ENCODE data around the gene AGR2.
"Not testable (repeated sequence)": the region's sequence is repeated elsewhere in the genome, so short reads cannot be mapped to it uniquely, and the experiment has no call there.

Gene AGR2

DNA sequence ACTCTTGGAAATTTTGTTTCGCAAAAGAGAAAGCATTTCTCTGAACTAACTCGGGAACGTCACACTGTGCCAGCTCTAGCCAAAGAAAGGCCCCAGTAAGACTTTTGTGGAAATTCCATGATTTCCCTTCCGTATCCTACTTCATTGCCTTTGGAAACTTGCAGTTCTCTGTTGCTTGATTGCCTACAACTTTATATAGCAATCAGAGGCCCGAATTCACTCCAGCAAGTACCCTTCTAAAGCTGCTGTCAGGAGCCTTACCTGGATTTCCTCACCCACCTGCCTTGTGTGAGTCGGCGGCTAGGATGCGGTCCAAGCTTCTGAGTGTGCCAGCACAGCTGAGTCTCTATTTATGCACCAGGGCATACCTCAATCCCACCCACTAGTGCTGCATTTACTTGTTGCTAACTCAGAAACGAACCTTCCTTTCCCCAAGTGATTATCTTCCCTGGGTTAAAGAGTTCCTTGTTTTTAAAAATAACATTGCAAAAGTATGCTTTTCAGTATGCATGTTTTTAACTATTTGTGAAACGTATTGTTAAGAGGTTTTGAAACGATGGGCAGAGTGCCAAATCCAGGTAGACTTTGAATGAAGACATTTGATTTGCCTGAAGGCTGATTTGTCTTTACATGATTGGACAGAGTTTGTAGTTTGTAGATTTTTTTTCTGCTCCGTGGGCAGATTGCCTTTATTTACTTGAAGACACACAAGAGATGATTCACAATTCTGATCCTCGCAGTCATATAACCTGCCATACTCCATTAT lies at the start of gene AGR2:
Gene AGR2 (minus strand): TSS at position 326 of the 766 bp plus-strand sequence. CDS start 3,203 bp downstream, outside the sequence.
- DNase-seq (ENCODE audit: low read depth) = no peak

DNA sequence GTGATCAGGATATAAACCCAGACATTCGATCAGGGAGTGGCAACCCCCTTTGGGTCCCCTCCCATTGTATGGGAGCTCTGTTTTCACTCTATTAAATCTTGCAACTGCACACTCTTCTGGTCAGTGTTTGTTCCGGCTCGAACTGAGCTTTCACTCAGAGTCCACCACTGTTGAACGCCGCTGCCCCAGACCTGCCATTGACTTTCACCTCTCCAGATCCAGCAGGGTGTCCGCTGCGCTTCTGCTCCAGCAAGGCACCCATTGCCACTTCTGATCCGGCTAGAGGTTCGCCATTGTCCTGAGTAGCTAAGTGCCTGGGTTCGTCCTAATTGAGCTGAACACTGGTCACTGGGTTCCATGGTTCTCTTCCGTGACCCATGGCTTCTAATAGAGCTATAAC lies 48.4 kb upstream of the AGR2 start:
- not testable (repeated sequence) for DNase-seq (ENCODE audit: low read depth)

GRCh38 chr7:16851829-16852228 lies 47.0 kb upstream of the AGR2 start:
- DNase-seq (ENCODE audit: low read depth) = no peak

- no peak for DNase-seq (ENCODE audit: low read depth)
These were observed 46.0 kb upstream of the AGR2 start for GRCh38 chr7:16850614-16851466.

DNA sequence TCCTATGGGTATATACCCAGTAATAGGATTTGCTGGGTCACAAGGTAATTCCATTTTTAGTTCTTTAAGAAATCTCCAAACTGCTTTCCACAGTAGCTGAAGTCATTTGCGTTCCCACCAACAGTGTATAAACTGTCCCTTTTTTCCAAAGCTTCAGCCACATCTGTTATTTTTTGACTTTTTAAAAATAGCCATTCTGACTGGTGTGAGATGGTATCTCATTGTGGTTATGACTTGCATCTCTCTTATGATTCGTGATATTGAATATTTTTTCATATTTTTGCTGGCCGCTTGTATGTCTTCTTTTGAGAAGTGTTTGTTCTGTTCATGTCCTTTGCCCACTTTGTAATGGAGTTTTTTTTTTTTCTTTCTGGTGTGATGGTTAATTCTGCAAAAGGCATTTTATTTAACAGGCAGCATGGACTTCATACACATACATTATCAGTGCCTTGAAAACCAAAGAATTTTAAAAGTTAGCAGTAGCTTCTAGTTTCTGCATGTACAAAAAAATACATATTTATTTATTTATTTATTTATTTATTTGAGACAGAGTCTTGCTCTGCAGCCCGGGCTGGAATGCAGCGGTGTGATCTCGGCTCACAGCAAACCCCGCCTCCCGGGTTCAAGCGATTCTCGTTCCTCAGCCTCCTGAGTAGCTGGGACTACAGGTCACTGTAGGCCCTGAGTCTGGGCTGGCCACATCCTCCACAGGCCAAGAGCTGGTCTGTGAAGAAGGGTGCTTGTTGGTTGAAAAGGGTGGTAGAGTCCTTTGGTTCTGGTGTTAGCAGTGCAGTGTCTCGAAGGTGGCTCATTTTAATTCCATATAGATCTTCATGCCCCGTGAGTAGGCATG lies 44.7 kb upstream of the AGR2 start:
- peak; percentile 14 for DNase-seq (ENCODE audit: low read depth)

DNA sequence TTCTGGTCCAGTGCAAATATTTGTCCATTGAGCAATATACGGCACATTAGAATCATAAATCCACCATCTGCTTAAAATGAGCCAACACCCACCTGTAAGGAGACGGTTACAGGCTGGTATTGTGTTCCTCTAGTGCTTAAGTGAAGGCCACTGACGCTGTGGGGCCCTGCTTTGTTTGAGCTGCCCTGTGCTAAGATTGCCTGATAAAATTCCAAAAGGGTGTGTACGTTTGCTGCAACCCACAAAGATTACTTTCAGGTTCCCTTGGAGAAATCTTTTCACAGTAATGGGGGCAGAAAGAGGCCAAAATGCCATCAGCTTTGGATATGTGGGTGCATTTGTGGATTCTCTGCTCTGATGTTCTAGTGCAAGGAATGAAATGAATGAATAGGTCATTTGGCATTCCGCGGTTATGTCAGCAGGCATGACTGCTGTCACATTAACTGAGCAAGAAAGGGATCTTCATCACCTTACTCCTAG lies 42.6 kb upstream of the AGR2 start:
- peak; percentile 98 for DNase-seq (ENCODE audit: low read depth)

- peak; percentile 41 for DNase-seq (ENCODE audit: low read depth)
These were observed 41.9 kb upstream of the AGR2 start for GRCh38 chr7:16846601-16847165.

- DNase-seq (ENCODE audit: low read depth) = no peak
These were observed 40.9 kb upstream of the AGR2 start for GRCh38 chr7:16845746-16846145.

DNA sequence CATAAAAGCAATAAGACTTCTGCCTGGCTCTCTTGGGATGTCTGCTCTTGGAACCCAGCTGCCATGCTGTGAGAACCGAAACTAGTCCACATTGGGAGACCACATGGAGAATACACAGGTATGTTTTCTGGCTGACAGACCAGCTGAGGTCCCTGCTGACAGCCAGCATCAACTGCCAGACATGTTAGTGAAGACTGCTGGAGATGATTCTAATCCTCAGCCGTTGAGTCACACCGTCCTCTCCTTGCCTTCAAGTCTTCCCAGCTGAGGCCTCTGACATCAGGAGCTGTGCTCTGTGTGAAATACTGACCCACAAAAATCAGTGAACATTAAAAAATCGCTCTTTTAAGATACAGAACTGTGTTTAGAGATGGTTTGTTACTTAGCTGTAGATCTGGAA lies 36.9 kb upstream of the AGR2 start:
- DNase-seq (ENCODE audit: low read depth) = peak; percentile 91

- no peak for DNase-seq (ENCODE audit: low read depth)
These were observed 35.3 kb upstream of the AGR2 start for GRCh38 chr7:16840094-16840493.

DNA sequence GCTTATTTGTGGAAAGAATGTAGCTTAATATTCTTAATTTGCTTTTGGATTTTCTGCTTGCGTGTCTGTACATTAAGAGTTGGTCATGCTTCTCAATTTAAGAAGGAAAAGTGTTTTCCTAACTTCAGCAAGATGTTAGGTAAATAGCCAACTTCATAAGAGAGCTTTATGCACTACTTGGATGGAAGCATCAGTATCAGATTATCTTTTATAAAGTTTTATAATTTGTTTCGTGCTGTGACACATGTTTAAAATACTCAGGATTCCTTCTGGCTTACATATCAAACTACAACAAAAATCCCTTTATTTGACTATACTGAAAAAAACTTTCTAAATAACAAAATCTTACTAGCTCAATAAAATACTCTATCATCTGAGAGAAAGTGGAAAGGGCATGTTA lies 34.8 kb upstream of the AGR2 start:
- no peak for DNase-seq (ENCODE audit: low read depth)

GRCh38 chr7:16838891-16839290 lies 34.1 kb upstream of the AGR2 start:
- DNase-seq (ENCODE audit: low read depth) = no peak

GRCh38 chr7:16838386-16838785 lies 33.6 kb upstream of the AGR2 start:
- peak; percentile 42 for DNase-seq (ENCODE audit: low read depth)

DNA sequence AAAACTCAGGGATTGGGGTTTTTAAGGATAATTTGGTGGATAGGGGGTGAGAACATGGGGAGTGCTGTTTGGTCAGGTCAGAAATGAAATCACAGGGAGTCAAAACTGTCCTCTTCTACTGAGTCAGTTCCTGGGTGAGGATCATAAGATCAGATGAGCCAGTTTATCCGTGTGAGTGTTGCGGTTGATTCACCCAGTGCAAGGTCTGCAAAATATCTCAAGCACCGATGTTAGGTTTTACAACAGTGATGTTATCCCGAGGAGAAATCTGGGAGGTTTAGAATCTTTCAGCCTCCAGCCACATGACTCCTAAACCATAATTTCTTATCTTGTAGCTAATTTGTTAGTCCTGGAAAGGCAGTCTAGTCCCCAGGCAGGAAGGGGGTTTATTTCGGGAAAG lies 31.7 kb upstream of the AGR2 start:
- peak; percentile 93 for DNase-seq (ENCODE audit: low read depth)

DNA sequence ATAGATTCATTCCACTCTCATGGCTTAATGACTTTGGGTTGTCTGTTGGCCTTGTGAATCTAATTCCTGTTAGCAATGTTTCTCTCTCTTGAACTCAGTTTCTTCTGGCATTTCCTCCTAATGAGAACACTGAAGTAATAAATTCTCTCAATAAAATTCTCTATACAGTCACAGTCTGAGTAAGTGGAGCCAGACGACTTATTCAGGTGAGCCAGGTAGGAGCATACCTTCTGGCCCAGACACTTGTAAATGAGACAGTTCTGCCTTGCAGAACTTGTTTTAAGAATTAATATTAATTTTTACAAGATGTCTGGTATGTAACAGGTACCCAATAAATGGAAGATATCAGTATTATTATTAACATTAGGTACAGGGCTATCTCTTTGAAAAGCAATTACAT lies 28.6 kb upstream of the AGR2 start:
- no peak for DNase-seq (ENCODE audit: low read depth)

- no peak for DNase-seq (ENCODE audit: low read depth)
These were observed 21.3 kb upstream of the AGR2 start for GRCh38 chr7:16826060-16826459.

GRCh38 chr7:16822029-16822428 lies 17.2 kb upstream of the AGR2 start:
- no peak for DNase-seq (ENCODE audit: low read depth)

GRCh38 chr7:16818732-16819131 lies 13.9 kb upstream of the AGR2 start:
- DNase-seq (ENCODE audit: low read depth) = no peak

- DNase-seq (ENCODE audit: low read depth) = peak; percentile 61
These were observed 12.7 kb upstream of the AGR2 start for GRCh38 chr7:16817536-16817935.

- no peak for DNase-seq (ENCODE audit: low read depth)
These were observed 12.0 kb upstream of the AGR2 start for GRCh38 chr7:16816824-16817223.

GRCh38 chr7:16815001-16815400 lies 10.2 kb upstream of the AGR2 start:
- DNase-seq (ENCODE audit: low read depth) = no peak

DNA sequence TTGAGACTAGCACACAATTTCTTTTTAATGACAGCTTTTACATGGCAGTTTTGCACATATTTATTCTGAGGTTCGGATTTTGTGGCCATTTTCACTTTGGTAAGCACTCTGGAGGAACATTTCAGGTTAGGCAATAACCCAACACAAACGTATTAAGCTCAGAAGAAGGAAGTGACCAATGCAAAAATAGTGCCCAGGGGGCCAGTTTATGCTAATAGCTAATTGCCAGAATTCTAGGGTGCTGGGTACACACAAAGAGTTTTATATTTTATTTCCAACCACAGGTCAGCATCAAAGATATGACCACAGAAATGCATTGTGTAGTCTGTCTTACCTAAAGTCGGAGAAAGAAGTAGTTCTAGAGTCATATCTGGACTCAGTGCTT lies 8.4 kb upstream of the AGR2 start:
- no peak for DNase-seq (ENCODE audit: low read depth)

Data from amniotic epithelial cell (primary cell).